H1 (cell line): ENCODE results near the gene CGB2.

ENCODE experiments used
- ASH2L ChIP-seq: fragments of 200-600, 300-600 bp; sonication (generic); IDR thresholded peaks from one replicate; pipeline ENCODE4 v1.7.1; 2017; ENCODE audit warnings: low read length
- CHD2 ChIP-seq: IDR thresholded peaks from 2 replicates; pipeline ENCODE4 v1.6.1; 2012; ENCODE audit warnings: low read length, improper control_type of control experiment
- GTF2F1 ChIP-seq: IDR thresholded peaks from 2 replicates; pipeline ENCODE4 v1.6.1; 2012; ENCODE audit warnings: low read depth, low read length, improper control_type of control experiment, borderline replicate concordance
- HDAC2 ChIP-seq, 2 experiments: fragments of 300-600 bp in 1 of 2; sonication (generic) in 1 of 2; IDR thresholded peaks; 2 replicates each; pipeline ENCODE4 v1.6.1; 2011 to 2012; ENCODE audit warnings: low read depth in 2 of 2, low read length in 2 of 2, mild to moderate bottlenecking in 2 of 2, moderate library complexity in 2 of 2, borderline replicate concordance in 1 of 2, inconsistent platforms in 1 of 2
- HDAC6 ChIP-seq: IDR thresholded peaks from one replicate; pipeline ENCODE4 v1.7.1; 2012; ENCODE audit warnings: low read depth, mild to moderate bottlenecking, inconsistent platforms, low read length, moderate library complexity
- POLR2A ChIP-seq, 2 experiments: IDR thresholded peaks; 1 replicate in 1 of 2; 2 replicates in 1 of 2; pipeline ENCODE4 v1.6.1; 2011; ENCODE audit warnings: low read depth in 2 of 2, low read length in 2 of 2, mild to moderate bottlenecking in 2 of 2; ENCODE audit errors: control extremely low read depth in 1 of 2
- POLR2AphosphoS5 ChIP-seq: IDR thresholded peaks from 2 replicates; pipeline ENCODE4 v1.6.1; 2011; ENCODE audit warnings: low read depth, low read length
- RAD21 ChIP-seq, 2 experiments: IDR thresholded peaks in 1 of 2; conservative IDR thresholded peaks in 1 of 2; 2 replicates each; pipeline ENCODE4 v1.6.1; 2011; ENCODE audit warnings: low read depth in 2 of 2, low read length in 2 of 2, improper control_type of control experiment in 1 of 2, inconsistent platforms in 1 of 2, mild to moderate bottlenecking in 1 of 2, moderate library complexity in 1 of 2
- SIN3A ChIP-seq, 2 experiments: IDR thresholded peaks in 1 of 2; conservative IDR thresholded peaks in 1 of 2; 2 replicates each; pipeline ENCODE4 v1.6.1; 2011 to 2012; ENCODE audit warnings: low read length in 2 of 2, improper control_type of control experiment in 1 of 2, low read depth in 1 of 2, mild to moderate bottlenecking in 1 of 2
- TF ChIP-seq, protein P1 (sequence below), 3 experiments: IDR thresholded peaks; 1 replicate in 2 of 3; 2 replicates in 1 of 3; pipeline versions ENCODE4 v1.5.1 to v1.6.1; 2011; ENCODE audit warnings: low read length in 3 of 3, mild to moderate bottlenecking in 3 of 3, inconsistent platforms in 2 of 3, low read depth in 1 of 3, moderate library complexity in 1 of 3; ENCODE audit not compliant: insufficient read depth in 1 of 3; ENCODE audit errors: control extremely low read depth in 1 of 3
- TF ChIP-seq, protein P2 (sequence below): IDR thresholded peaks from 2 replicates; pipeline ENCODE4 v1.6.1; 2011; ENCODE audit warnings: low read length, improper control_type of control experiment

DNA sequence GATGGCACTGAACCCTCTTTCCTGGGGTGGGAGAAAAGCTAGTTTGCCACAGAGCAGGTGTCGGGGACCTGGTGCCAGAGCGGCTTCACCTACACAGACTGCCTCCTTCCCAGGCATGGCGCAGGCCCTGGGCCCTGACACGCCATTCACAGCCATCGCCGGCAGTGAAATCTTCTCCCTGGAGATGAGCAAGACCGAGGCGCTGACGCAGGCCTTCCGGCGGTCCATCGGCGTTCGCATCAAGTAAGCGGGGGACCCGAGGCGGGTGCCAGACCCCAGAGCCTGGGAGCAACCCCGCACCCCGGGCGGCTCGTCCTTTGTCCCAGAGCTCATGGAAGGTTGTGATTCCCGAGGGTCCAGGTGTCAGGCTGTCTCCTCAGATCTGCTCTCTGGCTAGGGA lies 24.8 kb upstream of the CGB2 start:
- no peak for TF ChIP-seq CHD2
- TF ChIP-seq, protein P1, sequence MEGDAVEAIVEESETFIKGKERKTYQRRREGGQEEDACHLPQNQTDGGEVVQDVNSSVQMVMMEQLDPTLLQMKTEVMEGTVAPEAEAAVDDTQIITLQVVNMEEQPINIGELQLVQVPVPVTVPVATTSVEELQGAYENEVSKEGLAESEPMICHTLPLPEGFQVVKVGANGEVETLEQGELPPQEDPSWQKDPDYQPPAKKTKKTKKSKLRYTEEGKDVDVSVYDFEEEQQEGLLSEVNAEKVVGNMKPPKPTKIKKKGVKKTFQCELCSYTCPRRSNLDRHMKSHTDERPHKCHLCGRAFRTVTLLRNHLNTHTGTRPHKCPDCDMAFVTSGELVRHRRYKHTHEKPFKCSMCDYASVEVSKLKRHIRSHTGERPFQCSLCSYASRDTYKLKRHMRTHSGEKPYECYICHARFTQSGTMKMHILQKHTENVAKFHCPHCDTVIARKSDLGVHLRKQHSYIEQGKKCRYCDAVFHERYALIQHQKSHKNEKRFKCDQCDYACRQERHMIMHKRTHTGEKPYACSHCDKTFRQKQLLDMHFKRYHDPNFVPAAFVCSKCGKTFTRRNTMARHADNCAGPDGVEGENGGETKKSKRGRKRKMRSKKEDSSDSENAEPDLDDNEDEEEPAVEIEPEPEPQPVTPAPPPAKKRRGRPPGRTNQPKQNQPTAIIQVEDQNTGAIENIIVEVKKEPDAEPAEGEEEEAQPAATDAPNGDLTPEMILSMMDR (IDR thresholded peaks at IDR 0.05; ENCODE audit: control extremely low read depth in 1 of 3, insufficient read depth in 1 of 3, low read depth in 1 of 3, low read length in 3 of 3) = no peak
- TF ChIP-seq ASH2L = no peak
- no peak for TF ChIP-seq SIN3A (conservative IDR thresholded peaks at IDR 0.05 in 1 of 2, IDR thresholded peaks at IDR 0.05 in 1 of 2; ENCODE audit: low read depth in 1 of 2, low read length in 2 of 2)
- no peak for TF ChIP-seq HDAC6
- no peak for TF ChIP-seq POLR2AphosphoS5
- TF ChIP-seq, protein P2, sequence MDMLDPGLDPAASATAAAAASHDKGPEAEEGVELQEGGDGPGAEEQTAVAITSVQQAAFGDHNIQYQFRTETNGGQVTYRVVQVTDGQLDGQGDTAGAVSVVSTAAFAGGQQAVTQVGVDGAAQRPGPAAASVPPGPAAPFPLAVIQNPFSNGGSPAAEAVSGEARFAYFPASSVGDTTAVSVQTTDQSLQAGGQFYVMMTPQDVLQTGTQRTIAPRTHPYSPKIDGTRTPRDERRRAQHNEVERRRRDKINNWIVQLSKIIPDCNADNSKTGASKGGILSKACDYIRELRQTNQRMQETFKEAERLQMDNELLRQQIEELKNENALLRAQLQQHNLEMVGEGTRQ = no peak
- TF ChIP-seq RAD21 (IDR thresholded peaks at IDR 0.05 in 1 of 2, conservative IDR thresholded peaks at IDR 0.05 in 1 of 2; ENCODE audit: low read depth in 2 of 2, low read length in 2 of 2) = no peak
- TF ChIP-seq POLR2A (IDR thresholded peaks at IDR 0.05; ENCODE audit: control extremely low read depth in 1 of 2, low read depth in 2 of 2, low read length in 2 of 2) = no peak
- no peak for TF ChIP-seq GTF2F1
- no peak for TF ChIP-seq HDAC2 (IDR thresholded peaks at IDR 0.05; ENCODE audit: borderline replicate concordance in 1 of 2, low read depth in 2 of 2, low read length in 2 of 2)
